ACC112 (cell line): Measurements from ENCODE around the gene PRAMEF14.
"Not testable (repeated sequence)": the region's sequence is repeated elsewhere in the genome, so short reads cannot be mapped to it uniquely, and the experiment has no call there.

ENCODE experiments used
- H2AFZ ChIP-seq: fragments of 200-600 bp; sonication (generic); one replicate; pipeline ENCODE4 v1.6.0; 2017; ENCODE audit warnings: antibody characterized with exemption, low read length; ENCODE audit not compliant: unreplicated experiment
- H3K27ac ChIP-seq: fragments of 200-600 bp; sonication (generic); 2 replicates; pipeline ENCODE4 v1.5.1; 2014; ENCODE audit warnings: low read depth, mild to moderate bottlenecking, antibody characterized with exemption, low read length, moderate library complexity
- H3K27me3 ChIP-seq: fragments of 200-600 bp; sonication (generic); 2 replicates; pipeline ENCODE4 v1.6.1; 2014; ENCODE audit warnings: mild to moderate bottlenecking, antibody characterized with exemption, low read length, moderate library complexity, mixed read lengths; ENCODE audit not compliant: insufficient read depth
- H3K36me3 ChIP-seq: fragments of 200-600 bp; sonication (generic); 2 replicates; pipeline ENCODE4 v1.6.1; 2016; ENCODE audit warnings: mild to moderate bottlenecking, antibody characterized with exemption, low read length, moderate library complexity, mixed read lengths; ENCODE audit not compliant: insufficient read depth
- H3K4me1 ChIP-seq: fragments of 200-600 bp; sonication (generic); one replicate; pipeline ENCODE4 v1.6.1; 2016; ENCODE audit warnings: low read length, mixed read lengths; ENCODE audit not compliant: insufficient read depth, unreplicated experiment, control insufficient read depth
- H3K4me3 ChIP-seq: fragments of 200-600 bp; sonication (generic); 2 replicates; pipeline ENCODE4 v1.5.1; 2014; ENCODE audit warnings: mild to moderate bottlenecking, low read depth, low read length
- H3K79me2 ChIP-seq: fragments of 200-600 bp; sonication (generic); one replicate; pipeline ENCODE4 v1.6.0; 2016; ENCODE audit warnings: low read length; ENCODE audit not compliant: control insufficient read depth, unreplicated experiment, insufficient read depth

Gene PRAMEF14

GRCh38 chr1:13347034-13347433, at the start of gene PRAMEF14:
PRAMEF14 (minus strand) TSS chr1:13347134; CDS start chr1:13345314, 1,820 bp downstream.
- H2AFZ ChIP-seq, H3K27me3 ChIP-seq, H3K79me2 ChIP-seq, H3K4me3 ChIP-seq, H3K4me1 ChIP-seq, H3K36me3 ChIP-seq, H3K27ac ChIP-seq: not testable (repeated sequence)

GRCh38 chr1:13395311-13395710, 48.4 kb upstream of the PRAMEF14 start:
- H3K27ac ChIP-seq, H3K36me3 ChIP-seq, H3K79me2 ChIP-seq: not testable (repeated sequence)

GRCh38 chr1:13394761-13395160, 47.8 kb upstream of the PRAMEF14 start:
- not testable (repeated sequence) for H3K27me3 ChIP-seq, H2AFZ ChIP-seq, H3K27ac ChIP-seq, H3K36me3 ChIP-seq, H3K4me3 ChIP-seq, H3K4me1 ChIP-seq, H3K79me2 ChIP-seq

More at GRCh38 chr1:13395311-13395710, 48.4 kb upstream of the PRAMEF14 start:
- H3K4me3 ChIP-seq, H2AFZ ChIP-seq, H3K4me1 ChIP-seq, H3K27me3 ChIP-seq: not testable (repeated sequence)

GRCh38 chr1:13393004-13393403, 46.1 kb upstream of the PRAMEF14 start:
- not testable (repeated sequence) for H3K27me3 ChIP-seq, H2AFZ ChIP-seq, H3K27ac ChIP-seq, H3K36me3 ChIP-seq, H3K4me1 ChIP-seq, H3K4me3 ChIP-seq, H3K79me2 ChIP-seq

- H3K27ac ChIP-seq, H3K4me3 ChIP-seq, H3K4me1 ChIP-seq, H3K27me3 ChIP-seq, H2AFZ ChIP-seq, H3K79me2 ChIP-seq, H3K36me3 ChIP-seq: not testable (repeated sequence)
These were observed 42.4 kb upstream of the PRAMEF14 start, which contains the start of gene PRAMEF17 for GRCh38 chr1:13389332-13389731. PRAMEF17 (plus strand) TSS chr1:13389632; CDS start chr1:13389658, 26 bp downstream.

- not testable (repeated sequence) for H3K4me3 ChIP-seq, H3K4me1 ChIP-seq, H3K79me2 ChIP-seq, H3K27ac ChIP-seq, H2AFZ ChIP-seq, H3K36me3 ChIP-seq, H3K27me3 ChIP-seq
These were observed 33.4 kb upstream of the PRAMEF14 start for GRCh38 chr1:13380380-13380779.

- H2AFZ ChIP-seq: not testable (repeated sequence)
These were observed 32.0 kb upstream of the PRAMEF14 start for GRCh38 chr1:13378983-13379382.

GRCh38 chr1:13368544-13368943, 21.6 kb upstream of the PRAMEF14 start:
- H3K27ac ChIP-seq, H3K27me3 ChIP-seq, H3K4me1 ChIP-seq, H3K79me2 ChIP-seq, H3K4me3 ChIP-seq, H2AFZ ChIP-seq, H3K36me3 ChIP-seq: not testable (repeated sequence)

More at GRCh38 chr1:13378983-13379382, 32.0 kb upstream of the PRAMEF14 start:
- H3K4me1 ChIP-seq, H3K4me3 ChIP-seq, H3K79me2 ChIP-seq, H3K36me3 ChIP-seq, H3K27ac ChIP-seq, H3K27me3 ChIP-seq: not testable (repeated sequence)

- not testable (repeated sequence) for H3K36me3 ChIP-seq, H3K4me3 ChIP-seq, H3K79me2 ChIP-seq, H3K4me1 ChIP-seq, H2AFZ ChIP-seq, H3K27ac ChIP-seq, H3K27me3 ChIP-seq
These were observed 19.6 kb upstream of the PRAMEF14 start for GRCh38 chr1:13366536-13366935.

- H3K79me2 ChIP-seq, H3K4me1 ChIP-seq, H3K36me3 ChIP-seq, H3K4me3 ChIP-seq, H2AFZ ChIP-seq, H3K27ac ChIP-seq, H3K27me3 ChIP-seq: not testable (repeated sequence)
These were observed 18.0 kb upstream of the PRAMEF14 start for GRCh38 chr1:13364928-13365327.

- not testable (repeated sequence) for H3K36me3 ChIP-seq, H3K27ac ChIP-seq, H3K27me3 ChIP-seq, H3K4me1 ChIP-seq, H2AFZ ChIP-seq, H3K79me2 ChIP-seq, H3K4me3 ChIP-seq
These were observed 15.4 kb upstream of the PRAMEF14 start for GRCh38 chr1:13362364-13362763.

- H3K36me3 ChIP-seq, H3K4me3 ChIP-seq, H3K27me3 ChIP-seq, H3K27ac ChIP-seq, H3K4me1 ChIP-seq, H2AFZ ChIP-seq, H3K79me2 ChIP-seq: not testable (repeated sequence)
These were observed 9.8 kb upstream of the PRAMEF14 start for GRCh38 chr1:13356774-13357173.
